NOMO-1 treated with DMSO at 0.1 percent for 48 hours (cell line): ENCODE measurements around the gene TBX18.

ENCODE experiments used
- DNase-seq: peaks from one replicate; lab custom pipeline; 2025; ENCODE audit not compliant: unreplicated experiment; lab: John Stamatoyannopoulos, UW

Gene TBX18

DNA sequence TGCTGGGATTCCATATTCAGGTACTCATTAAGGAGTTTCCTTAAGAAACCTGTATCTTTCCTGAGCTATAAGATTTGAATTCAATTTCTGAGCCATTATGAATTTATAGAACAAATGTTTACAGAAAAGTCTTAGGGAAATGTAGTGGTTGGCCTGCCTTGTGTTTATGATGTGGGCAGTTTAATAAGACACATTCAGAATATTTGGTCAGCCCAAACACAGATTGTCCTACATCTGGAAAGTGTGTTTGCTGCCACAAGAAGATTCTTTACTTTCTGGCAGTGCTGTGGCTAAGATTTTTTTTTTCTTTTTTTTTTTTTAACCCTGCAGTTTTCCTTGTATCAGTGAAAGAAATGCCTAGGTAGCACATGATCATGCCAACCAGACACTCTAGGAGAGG is 15.2 kb downstream of the TBX18 start:
- DNase-seq: no peak

DNA sequence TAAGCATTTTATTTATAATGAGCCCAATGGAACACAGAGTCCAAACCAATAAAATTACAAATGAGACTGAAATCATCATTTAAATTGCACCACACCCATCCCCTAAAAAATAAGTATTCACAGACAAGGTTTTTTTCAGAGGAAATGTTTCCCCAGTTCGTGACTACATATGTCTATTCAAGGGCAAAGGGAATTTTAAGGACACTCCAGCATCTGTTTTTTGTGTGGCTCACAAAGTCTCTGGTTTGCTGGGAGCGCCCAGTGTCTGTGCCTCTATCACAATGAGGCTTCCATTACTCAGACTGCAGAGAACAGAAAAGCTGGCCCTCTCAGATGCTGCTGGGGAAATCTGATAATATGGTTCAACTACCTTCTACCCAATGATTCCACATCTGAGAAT is 16.0 kb downstream of the TBX18 start:
- DNase-seq: no peak

DNA sequence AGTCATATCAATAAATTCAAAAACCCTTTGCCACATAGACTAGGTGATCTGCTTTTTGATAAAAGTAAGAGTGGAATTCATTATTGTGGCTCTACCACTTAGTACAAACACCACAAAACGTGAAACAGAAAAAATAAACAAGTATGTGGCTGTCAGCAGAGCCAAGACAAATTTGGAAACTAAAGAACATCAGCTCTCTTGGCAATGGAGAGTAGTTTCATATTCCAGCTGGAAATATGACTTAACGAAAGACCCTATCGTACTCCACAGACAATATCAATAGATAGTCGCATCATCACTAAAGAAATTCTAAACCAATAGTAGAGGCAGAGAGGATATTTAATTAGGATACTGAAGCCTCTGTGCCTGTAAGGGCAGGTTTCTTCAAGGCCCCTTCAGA is 20.8 kb downstream of the TBX18 start:
- DNase-seq: no peak

DNA sequence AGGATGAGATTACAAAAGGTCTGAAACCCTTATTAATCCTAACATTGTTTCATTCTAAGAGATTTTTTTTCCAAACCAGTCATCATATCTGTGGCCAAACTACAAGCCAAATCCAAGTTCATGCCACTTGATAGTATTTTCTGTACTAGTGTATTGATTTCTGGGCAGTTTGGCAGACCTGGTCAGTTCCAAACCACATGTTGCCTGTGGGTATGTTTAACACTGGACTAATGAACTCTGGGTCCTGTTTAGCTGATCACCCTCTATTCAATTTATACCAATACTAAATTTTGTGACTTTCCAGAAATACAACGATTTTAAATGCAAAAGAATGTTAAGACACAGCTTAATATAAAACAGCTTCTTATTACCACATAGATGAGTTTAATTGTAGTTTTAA is 24.0 kb downstream of the TBX18 start:
- DNase-seq: no peak

DNA sequence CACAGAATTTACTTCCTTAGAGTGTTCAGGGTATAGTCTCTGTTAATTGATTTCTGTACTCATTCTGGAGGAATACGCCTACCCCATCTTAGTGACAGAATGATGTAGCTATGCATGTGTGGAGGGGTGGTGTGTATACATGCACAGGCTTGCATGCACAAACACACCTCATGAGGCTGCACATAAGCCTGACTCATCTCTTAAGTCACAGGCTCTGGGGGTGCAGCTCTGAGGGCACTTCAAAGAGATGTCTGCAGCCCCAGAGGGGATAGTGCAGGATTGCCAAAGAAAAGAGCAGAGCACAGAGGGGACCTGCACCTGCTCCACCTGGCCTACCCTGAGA is 24.6 kb downstream of the TBX18 start:
- no peak for DNase-seq

DNA sequence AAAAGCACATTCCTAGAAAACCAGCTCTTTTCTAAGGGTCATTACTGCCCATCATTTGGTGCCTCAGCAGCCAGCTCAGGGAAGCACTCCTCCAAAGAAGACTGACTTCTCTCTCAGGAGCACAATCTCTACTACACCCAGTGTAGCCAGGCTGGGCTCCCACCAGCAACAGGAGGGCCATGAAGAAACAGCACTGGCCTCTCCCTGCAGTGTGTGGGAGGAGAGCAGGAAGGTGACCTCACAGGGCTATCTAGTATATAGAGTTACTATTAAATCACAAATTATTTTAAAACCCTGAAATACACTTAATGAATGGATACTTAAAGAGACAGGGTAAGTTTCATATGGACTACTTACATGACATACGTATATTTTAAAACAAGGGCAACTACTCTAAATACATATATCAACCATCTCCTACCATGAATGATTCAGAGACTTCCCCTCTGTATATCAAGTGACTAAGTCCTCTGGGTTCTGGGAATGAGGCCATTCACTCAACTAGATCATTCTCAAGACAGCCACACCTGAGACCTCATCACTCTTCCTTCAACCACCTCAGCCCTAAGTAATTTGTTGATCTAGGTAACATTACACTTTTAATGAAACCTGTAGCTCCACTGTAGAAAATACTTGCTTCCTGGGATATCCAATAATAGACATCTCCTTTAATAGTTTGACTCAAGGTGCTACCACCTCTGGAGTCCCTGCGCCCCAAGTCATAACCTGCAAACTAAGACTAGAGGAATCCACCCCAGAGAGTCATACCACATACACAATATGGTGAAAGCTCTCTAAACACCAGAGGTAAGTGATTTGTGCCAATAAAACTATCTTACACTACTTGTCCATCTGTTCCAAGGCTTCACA is 25.2 kb downstream of the TBX18 start:
- no peak for DNase-seq

DNA sequence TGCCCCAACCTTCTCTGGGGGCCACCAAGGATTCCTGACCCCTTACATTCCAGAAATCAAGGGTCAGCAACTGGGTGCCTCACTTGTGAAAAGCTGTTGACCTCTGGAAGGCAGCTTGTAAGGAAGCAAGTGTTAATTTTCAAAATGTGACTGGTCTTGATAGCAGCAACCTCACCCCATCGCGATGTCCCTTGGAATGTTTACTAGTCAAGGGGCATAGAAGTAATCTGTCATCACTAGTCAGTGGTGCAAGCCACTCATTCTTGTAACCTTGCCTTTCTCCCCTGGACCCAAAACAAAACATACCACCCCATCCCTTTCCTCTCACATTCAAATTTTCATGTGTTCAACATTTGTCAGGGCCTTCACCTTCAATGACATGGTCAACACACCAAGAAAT is 30.5 kb downstream of the TBX18 start:
- no peak for DNase-seq

DNA sequence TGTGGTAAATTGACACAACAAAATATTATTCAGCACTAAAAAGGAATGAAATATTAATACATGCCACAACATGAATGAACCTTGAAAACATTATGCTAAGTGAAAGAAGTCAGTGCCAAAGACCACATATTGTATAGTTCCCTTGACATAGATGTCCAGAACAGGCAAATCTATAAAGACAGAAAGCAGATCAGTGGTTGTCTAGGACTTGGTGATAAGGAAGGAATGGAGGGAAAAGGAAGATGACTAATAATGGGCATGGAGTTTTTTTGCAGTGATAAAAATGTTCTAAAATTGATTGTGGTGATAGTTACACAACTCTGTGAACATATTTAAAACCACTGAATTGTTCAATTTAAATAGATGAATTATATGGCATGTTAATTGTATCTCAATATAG is 32.5 kb downstream of the TBX18 start:
- DNase-seq: no peak

DNA sequence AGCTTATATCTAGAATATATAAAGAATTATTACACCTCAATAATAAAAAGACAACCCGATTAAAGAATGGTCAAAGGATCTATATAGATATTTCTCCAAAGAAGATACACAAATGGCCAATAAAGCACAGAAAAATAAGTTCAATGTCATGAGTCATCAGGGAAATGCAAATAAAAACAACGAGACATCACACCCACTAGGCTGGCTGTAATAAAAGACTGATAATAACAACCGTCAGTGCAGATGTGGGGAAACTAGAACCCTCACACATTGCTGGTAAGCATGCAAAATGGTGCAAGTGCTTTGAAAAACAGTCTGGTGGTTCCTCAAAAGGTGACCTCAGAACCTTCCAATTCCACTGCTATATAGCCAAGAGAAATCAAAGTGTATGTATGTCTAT is 33.0 kb downstream of the TBX18 start:
- DNase-seq: no peak

DNA sequence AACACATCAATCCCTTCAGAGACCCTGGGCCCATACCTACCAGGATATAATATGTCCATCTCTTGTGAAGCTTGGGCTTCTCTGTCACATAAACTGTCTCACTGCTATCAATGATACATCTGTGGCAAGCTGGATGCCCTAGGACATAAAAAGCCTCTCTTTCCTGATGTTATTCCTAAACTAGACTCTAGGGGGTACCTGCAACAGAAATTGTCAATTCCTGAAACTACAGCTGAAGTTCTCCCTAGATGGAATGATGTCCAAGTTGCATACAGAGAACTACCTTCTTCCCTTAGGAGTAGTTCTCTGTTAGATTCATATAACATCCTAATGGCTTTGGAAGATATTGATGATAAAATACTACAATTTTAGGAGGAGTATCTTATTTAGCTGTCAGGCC is 35.8 kb downstream of the TBX18 start:
- no peak for DNase-seq

DNA sequence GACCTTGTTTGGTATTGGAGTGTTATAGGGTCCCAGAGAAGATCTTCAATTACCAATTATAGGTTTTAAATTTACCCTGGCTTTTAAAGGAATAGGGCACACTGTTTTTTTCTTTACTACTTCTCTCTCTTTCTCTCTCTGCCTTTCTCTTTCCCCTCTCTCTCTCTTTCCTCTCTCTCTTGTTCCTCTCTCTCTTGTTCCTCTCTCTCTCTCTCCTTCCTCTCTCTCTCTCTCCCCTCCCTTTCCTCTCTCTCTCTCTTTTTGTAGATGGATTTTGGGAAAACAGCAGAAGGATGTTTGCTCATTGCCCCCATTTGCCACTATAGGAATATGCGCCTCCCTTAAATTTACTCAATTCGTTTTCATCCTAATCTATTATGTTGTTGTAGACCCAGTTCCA is 45.2 kb downstream of the TBX18 start:
- DNase-seq: no peak

DNA sequence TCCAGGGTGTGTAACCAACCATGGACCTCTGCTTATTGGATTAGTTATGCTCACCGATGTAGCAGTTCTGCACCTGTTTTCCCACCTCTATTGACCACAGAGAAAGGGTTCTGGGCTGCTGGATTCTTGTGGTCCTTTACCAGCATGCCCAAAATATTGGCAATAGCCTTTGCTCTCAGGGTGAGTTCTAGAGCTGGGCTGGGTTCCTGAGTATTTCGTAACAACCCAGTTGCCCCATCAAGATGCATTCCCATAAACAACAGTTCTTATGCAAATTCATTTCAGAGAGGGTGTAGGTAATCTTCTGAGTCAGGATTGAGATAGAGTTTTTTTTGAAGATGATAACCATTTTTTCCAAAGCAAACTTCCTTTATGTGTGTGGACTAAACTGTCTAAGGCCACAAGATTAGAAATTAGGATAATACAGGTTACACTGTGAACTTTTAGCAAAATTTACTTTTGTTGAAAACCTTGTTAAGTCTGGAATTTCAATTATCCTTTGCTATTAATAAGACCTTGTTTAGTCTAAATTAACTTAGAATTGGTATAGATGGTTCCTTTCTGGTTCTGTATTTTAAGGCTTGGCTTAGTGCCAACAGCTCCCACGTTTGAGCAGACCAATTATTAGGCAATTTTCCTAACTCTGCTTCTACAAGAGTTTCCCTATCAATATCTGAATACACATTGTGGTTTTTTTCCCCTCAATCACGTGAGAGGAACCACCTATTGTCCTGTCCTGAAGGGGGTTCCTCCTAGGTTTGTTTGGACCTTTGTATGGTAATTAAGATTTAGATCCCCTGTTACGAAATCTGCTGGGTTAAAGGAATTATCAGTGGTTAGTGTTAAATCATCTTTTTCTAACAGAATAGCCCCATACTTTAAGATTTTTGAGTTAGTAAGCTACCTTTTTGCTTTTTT is 46.1 kb downstream of the TBX18 start:
- DNase-seq: no peak

DNA sequence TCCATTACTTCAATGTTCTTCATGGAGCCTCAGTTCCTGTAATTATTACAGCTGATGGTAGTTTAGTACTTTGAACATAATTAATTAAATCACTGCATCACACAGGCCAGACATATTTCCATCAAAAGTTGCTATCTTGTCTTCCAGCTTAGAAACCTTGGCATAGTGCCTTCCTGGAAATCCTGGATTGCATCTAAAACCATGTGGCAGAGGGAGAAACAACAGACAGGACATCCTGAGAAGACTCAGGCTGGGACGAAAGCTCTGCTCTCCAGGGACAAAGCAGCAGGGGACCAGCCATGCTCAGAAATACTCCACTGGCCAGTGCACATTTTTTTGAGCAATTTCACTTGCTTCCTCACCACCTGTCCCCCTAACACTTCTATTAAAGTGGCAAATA is 55.3 kb downstream of the TBX18 start:
- no peak for DNase-seq

DNA sequence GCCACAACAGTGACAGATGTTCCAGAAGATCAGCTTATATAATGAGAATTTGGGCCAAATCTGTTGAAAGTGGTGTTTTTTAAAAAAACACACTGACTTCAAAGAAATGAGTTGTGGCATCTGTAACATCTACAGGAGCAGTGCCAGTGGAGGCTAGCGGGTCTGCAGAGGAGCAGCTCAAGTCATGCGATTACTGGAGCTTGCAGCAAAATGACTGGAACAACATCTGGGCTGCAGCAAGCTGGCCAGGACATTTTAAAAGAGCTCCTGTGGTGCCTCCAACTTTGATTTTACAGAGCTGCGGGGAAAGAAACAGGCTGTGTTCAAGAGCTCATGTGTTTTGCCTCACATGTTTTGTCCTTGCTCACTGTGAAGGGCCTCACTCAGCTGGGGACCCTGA is 57.2 kb downstream of the TBX18 start:
- DNase-seq: no peak

DNA sequence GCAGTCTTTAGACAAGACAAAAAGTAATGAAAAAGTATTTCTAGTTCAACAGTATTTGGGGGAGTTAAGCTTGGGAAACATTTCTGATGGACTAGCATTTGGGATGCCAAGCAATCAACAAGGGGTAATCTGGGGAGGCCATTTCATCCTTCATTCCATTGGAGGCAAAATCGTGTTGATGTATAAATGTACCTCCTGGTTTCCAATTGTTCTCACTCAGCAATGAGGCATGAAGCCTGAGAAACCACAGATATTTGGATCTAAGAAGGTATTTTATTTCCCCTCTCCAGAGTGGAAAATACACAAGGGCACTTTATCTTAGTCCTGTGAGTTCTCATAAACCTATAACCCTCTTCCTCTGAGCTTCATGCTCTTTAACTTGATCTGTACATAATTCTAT is 68.2 kb downstream of the TBX18 start:
- no peak for DNase-seq

DNA sequence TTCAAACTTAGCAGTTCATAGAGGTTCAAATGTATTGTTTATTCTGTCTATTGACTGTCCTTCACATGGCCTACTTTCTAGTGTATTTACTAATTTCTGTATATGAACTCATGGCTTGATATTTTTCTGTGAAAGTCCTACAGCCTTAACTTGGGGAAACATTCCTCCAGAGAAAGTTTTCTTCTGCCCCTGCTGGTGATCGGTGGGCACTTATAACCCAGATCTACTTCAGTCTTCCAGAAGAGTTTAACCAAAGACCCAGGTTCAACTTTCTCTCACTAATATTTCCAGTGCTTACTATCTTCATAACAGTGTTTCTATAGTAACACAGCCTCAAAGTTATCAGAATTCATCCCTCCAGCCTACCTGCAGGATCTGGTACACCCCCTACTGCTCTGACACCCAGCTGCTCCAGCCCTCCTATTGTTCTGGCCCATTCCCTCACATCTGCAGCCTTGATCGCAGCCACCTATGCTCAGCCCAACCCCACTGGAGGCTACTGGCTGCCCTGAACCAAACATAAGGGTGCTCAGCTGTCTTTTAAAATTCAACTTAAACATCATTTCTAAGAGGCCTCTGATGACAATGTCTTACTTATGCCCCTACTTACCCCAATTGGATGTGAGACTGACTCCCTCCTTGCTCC is 72.3 kb downstream of the TBX18 start:
- DNase-seq: no peak

DNA sequence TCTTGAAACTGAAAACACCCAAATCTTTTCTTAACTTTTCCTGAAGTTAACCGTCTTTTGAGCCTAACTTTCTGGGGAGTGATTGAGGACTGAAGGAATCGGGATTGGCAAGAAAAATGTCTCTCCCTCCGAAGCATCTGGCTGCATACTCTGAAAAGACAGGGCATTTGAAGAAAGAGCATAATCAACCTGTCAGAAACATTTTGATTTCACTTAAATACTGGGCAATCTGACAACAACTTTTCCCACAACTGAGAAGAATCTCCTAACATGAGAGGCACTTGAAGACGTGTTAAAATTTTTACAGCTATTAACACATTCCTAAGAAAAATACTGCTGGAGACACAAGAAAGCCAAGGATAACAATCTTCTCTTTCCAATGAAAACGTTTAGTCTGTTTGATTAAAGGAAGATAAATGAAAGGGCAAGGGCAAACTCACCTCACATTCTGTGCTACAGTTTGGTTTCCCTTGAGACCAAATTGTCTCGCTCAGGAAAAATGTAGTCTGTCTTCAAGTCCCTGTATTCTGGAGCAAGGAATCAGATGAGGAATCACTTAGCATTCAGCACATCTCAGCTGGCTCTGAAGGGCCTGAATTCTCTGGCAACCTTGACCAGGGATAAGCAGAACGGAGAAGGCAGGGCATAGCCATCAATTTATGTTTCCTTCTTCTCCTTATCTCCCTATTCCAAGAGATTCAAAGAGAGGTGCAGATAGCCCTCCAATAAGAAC is 76.1 kb downstream of the TBX18 start:
- DNase-seq: no peak

DNA sequence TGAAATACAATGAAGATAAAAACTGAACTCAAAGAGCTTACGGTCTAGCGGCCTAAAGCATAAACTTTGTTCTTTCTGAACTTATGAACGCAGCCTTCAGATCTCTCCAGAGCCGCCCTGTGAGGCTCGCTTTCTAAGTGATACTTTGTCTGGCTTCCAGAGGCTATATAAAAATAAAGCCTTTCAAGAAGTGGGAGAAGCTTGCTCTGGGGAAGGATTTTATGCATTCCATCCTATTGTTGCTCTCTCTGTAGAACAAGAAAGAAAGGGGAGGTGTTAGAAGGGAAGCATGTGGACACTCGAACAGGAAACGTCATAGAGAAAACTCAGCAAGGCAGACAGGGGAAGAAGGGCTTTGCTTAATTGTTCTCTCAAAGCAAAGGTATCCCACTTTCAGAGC is 77.0 kb downstream of the TBX18 start:
- DNase-seq: no peak

DNA sequence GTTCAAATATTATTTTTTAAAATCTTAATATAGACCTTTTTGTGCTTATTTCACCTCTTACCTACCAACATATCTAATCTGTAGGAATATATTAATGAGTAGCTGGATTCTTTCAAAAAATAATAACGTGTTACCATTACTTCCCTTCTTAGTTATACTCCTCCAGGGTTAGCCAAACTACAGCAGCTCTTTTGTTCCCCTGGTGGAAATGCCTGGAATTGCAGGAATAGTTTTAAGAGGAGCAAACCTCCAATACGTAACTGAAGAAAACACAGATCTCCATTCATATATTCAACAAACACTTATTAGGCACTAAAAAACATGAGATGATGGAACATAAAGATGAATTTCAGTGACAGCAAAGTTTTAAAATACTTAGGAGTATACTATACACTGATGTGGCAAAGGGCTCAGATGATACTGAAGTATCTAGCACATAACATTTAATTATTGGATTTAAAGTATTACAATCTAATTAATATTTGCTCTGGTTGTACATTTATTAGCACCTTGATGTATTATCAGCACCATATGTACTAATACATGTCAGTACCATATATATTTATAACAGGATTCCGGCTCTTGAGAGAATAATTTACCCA is 78.3 kb downstream of the TBX18 start:
- DNase-seq: peak; percentile 41

DNA sequence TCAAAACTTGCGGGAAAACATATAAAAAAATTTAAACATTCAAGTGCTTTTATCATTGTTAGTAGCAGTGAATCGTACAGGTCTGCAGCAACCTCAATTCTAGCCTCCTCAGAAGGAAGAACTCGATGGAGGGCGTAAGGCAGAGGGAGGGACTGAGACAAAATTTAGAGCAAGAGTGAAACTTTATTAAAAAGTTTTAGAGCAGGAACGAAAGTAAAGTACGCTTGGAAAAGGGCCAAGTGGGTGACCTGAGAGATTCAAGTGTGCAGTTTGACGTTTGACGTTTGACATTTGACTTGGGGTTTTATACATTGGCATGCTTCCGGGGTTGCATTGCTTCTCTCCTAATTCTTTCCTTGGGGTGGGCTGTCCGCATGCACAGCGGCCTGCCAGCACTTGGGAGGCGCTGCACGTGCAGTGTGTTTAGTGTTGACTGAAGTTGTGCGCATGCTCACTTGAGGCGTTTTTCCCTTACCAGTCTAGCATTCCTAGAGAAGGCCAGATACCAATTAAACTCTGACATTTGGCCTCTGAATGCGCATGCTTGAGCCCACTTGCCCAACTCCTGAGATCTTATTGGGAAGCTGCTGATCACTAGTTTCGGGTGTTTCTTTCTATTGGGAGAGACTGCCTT is 82.6 kb downstream of the TBX18 start:
- DNase-seq: no peak
